HepG2 (cell line): ENCODE results near the gene KIAA0930.

Experiments used
- EZH2 ChIP-seq: conservative IDR thresholded peaks from 2 replicates; pipeline ENCODE4 v1.6.1; 2012; ENCODE audit warnings: mild to moderate bottlenecking, low read depth, low read length, moderate library complexity
- IKZF4 ChIP-seq: sonication (generic); formaldehyde crosslinking; IDR thresholded peaks from 2 replicates; pipeline ENCODE4 v1.5.1; 2020; ENCODE audit warnings: borderline replicate concordance, mild to moderate bottlenecking, low read depth, missing genetic modification reagents; ENCODE audit errors: not compliant biosample characterization
- TEAD2 ChIP-seq: sonication (generic); formaldehyde crosslinking; IDR thresholded peaks from 2 replicates; pipeline ENCODE4 v1.9.0; 2021; ENCODE audit warnings: missing genetic modification reagents
- ZNF510 ChIP-seq: sonication (generic); formaldehyde crosslinking; IDR thresholded peaks from 2 replicates; pipeline ENCODE4 v1.4.0; 2020; ENCODE audit warnings: low read depth, mild to moderate bottlenecking, missing genetic modification reagents
- ZNF766 ChIP-seq: sonication (generic); formaldehyde crosslinking; IDR thresholded peaks from 2 replicates; pipeline ENCODE4 v1.5.0; 2020; ENCODE audit warnings: missing genetic modification reagents, borderline replicate concordance
- TF ChIP-seq, protein P1 (sequence below): sonication (generic); formaldehyde crosslinking; IDR thresholded peaks from 2 replicates; pipeline ENCODE4 v1.5.0; 2020; ENCODE audit warnings: mild to moderate bottlenecking, missing genetic modification reagents, moderate library complexity

GRCh38 chr22:45185718-45186514 lies 54.8 kb downstream of the KIAA0930 start:
- TF ChIP-seq EZH2 (no peak), ZNF510 (CRISPR knock-in tag) (no peak), ZNF766 (CRISPR knock-in tag) (no peak), IKZF4 (CRISPR knock-in tag) (no peak), TEAD2 (CRISPR knock-in tag) (no peak)
- TF ChIP-seq, protein P1, sequence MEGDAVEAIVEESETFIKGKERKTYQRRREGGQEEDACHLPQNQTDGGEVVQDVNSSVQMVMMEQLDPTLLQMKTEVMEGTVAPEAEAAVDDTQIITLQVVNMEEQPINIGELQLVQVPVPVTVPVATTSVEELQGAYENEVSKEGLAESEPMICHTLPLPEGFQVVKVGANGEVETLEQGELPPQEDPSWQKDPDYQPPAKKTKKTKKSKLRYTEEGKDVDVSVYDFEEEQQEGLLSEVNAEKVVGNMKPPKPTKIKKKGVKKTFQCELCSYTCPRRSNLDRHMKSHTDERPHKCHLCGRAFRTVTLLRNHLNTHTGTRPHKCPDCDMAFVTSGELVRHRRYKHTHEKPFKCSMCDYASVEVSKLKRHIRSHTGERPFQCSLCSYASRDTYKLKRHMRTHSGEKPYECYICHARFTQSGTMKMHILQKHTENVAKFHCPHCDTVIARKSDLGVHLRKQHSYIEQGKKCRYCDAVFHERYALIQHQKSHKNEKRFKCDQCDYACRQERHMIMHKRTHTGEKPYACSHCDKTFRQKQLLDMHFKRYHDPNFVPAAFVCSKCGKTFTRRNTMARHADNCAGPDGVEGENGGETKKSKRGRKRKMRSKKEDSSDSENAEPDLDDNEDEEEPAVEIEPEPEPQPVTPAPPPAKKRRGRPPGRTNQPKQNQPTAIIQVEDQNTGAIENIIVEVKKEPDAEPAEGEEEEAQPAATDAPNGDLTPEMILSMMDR (CRISPR knock-in tag) = no peak
